Activated CD8-positive, alpha-beta memory T cell treated with anti-CD3 and anti-CD28 coated beads, Interleukin-2, amount 50 U/mL, for 1 hour (primary cell): Measurements from ENCODE around the gene GAK.
"Not testable (repeated sequence)": the region's sequence is repeated elsewhere in the genome, so short reads cannot be mapped to it uniquely, and the experiment has no call there.

ENCODE experiments used
- DNase-seq: peaks from one replicate; pipeline ENCODE4 v3.0.0-alpha.2; 2020; ENCODE audit errors: extremely low read depth

GAK gene

GRCh38 chr4:952881-953573 is 20.9 kb upstream of the GAK start:
- DNase-seq, result no peak

- DNase-seq, result no peak
Measured at GRCh38 chr4:951594-952468, 19.7 kb upstream of the GAK start.

- DNase-seq, result no peak
Measured at GRCh38 chr4:951186-951585, 19.1 kb upstream of the GAK start.

GRCh38 chr4:950136-951020 is 18.3 kb upstream of the GAK start:
- no peak for DNase-seq

- DNase-seq, result no peak
Measured at GRCh38 chr4:949656-950055, 17.5 kb upstream of the GAK start.

GRCh38 chr4:948936-949300 is 16.8 kb upstream of the GAK start:
- no peak for DNase-seq

GRCh38 chr4:948101-948935 is 16.2 kb upstream of the GAK start:
- DNase-seq, result no peak

GRCh38 chr4:947491-947971 is 15.4 kb upstream of the GAK start:
- no peak for DNase-seq

- no peak for DNase-seq
Measured at GRCh38 chr4:946517-947471, 14.7 kb upstream of the GAK start.

GRCh38 chr4:946103-946450 is 14.0 kb upstream of the GAK start:
- no peak for DNase-seq

GRCh38 chr4:945274-946102 is 13.4 kb upstream of the GAK start:
- no peak for DNase-seq

- DNase-seq, result not testable (repeated sequence)
Measured at GRCh38 chr4:939508-939907, 7.4 kb upstream of the GAK start.

GRCh38 chr4:932713-933070 is 576 bp upstream of the GAK start:
- DNase-seq, result no peak

GRCh38 chr4:931194-931959 is 739 bp downstream of the GAK start:
- DNase-seq, result no peak

GRCh38 chr4:930827-931193 is 1.3 kb downstream of the GAK start:
- DNase-seq, result no peak

- no peak for DNase-seq
Measured at GRCh38 chr4:930028-930551, 2.0 kb downstream of the GAK start.

GRCh38 chr4:929096-929765 is 2.9 kb downstream of the GAK start:
- no peak for DNase-seq

- not testable (repeated sequence) for DNase-seq
Measured at GRCh38 chr4:927566-927965, 4.5 kb downstream of the GAK start.
